HG03064 (cell line): Measurements from ENCODE around the gene UNC13B.
"Not testable (repeated sequence)": the region's sequence is repeated elsewhere in the genome, so short reads cannot be mapped to it uniquely, and the experiment has no call there.

Source experiments
- ATAC-seq: cut with Tn5 transposase; IDR thresholded peaks from one replicate; pipeline ENCODE4 v1.9.1; 2021; ENCODE audit warnings: low read depth; ENCODE audit not compliant: unreplicated experiment

The UNC13B gene

GRCh38 chr9:35211854-35212253, 50.0 kb downstream of the UNC13B start:
- no peak for ATAC-seq

GRCh38 chr9:35220659-35221338, 59.0 kb downstream of the UNC13B start:
- no peak for ATAC-seq

GRCh38 chr9:35225677-35226076, 63.9 kb downstream of the UNC13B start:
- ATAC-seq, result no peak

- ATAC-seq, result no peak
Observed at GRCh38 chr9:35226651-35227050, 64.8 kb downstream of the UNC13B start.

- no peak for ATAC-seq
Observed at GRCh38 chr9:35227284-35227683, 65.5 kb downstream of the UNC13B start.

- no peak for ATAC-seq
Observed at GRCh38 chr9:35229066-35229778, 67.4 kb downstream of the UNC13B start.

DNA sequence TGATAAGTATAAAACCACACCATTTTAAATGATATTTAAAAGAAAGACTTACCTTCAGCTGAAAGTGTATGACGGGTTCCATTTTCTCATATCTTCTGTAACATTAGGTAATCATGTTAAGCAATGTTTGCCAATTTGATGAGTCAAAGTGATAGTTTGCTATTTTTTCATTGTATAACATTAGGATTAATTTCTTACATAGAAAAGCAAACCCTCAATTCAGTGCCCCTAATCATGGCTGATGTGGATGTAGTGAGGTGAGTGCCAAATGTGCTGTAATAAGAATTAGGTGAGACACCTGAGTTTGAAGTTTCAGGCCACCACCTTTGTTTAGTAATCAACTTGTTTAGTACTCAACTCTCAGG, 68.0 kb downstream of the UNC13B start:
- no peak for ATAC-seq

- no peak for ATAC-seq
Observed at GRCh38 chr9:35232867-35233544, 71.2 kb downstream of the UNC13B start.

DNA sequence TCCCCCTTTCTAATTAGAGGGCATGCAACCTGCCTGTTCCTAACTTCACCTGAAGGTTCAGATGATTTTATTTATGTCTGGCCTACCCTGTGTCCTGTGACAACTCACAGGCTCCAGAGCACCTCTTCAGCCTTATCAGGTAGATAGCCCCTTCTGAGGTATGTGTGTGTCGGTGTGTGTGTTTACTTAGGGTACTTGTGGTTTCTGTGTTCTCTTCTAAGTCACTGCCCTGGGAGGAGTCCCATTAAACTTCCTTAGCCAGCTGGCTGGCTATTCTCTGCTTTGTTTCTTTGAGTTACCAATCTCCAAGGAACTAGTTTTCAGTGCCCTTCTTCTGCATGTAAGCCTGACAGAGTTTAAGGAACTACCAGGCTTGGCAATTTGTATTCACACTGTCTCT, 74.9 kb downstream of the UNC13B start:
- no peak for ATAC-seq

- ATAC-seq, result no peak
Observed at GRCh38 chr9:35237311-35237710, 75.5 kb downstream of the UNC13B start.

DNA sequence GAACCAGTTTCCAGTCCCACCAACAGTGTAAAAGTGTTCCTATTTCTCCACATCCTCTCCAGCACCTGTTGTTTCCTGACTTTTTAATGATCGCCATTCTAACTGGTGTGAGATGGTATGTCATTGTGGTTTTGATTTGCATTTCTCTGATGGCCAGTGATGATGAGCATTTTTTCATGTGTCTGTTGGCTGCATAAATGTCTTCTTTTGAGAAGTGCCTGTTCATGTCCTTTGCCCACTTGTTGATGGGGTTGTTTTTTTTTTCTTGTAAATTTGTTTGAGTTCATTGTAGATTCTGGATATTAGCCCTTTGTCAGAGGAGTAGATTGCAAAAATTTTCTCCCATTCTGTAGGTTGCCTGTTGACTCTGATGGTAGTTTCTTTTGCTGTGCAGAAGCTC, 84.1 kb downstream of the UNC13B start:
- not testable (repeated sequence) for ATAC-seq

DNA sequence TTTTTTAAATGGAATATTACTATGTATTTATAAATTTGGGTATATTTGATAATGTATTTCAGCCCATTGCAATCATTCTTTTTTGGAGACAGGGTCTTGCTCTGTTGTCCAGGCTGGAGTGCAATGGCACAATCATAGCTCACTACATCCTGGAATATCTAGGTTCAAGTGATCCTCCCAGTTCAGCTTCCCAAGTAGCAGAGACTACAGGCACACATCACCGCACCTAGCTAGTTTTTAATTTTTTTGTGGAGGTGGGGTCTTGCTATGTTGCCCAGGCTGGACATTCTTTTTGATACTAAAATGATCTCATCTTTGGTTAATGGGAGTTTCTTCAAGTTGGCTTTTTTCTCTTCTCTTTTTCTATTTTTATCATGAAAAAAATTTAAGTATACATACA, 91.3 kb downstream of the UNC13B start:
- ATAC-seq, result no peak

DNA sequence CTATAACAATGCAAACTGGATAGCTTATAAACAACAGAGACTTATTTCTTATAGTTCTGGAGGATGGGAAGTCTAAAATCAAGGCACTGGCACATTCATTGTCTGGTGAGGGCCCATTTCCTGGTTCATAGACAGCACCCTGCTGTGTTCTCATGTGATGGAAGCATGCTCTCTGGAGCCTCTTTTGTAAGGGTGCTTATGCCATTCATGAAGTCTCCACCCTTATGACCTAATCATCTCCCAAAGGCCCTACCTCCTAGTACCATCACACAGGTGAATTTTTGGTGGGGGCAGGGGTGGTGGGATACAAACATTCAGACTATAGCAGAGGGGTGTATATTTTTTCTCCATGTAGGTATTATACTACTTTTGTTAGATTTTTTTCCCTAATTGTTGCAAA, 92.4 kb downstream of the UNC13B start:
- no peak for ATAC-seq

DNA sequence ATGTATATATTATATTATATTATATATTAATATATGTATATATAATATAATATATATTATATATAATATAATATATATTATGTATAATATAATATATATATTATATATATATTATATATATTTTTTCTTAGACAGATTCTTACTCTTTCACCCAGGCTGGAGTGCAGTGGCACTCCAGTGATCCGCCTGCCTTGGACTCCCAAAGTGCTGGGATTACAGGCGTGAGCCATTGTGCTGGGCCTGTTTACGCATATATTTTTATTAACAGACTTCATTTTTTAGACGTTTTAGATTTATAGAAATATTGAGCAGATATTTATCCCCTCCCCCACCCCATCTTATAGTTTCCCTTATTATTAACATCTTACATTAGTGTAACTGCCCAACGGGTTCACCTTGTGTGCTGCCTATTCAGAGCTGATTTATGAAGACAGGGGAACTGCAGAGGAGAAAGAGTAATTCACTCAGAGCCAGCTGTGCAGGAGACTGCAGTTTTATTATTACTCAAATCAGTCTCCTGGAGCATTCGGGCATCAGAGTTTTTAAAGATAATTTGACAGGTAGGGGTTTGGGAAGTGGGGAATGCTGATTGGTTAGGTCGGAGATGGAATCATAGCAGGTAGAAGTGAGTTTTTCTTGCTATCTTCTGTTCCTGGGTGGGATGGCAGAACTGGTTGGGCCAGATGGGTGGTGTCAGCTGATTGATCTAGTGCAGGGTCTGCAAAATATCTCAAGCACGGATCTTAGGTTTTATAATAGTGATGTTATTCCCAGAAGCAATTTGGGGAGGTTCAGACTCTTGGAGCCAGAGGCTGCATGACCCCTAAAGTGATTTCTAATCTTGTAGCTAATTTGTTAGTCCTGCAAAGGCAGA, 93.4 kb downstream of the UNC13B start:
- no peak for ATAC-seq

GRCh38 chr9:35257986-35258659, 96.3 kb downstream of the UNC13B start:
- no peak for ATAC-seq

GRCh38 chr9:35258660-35259474, 97.1 kb downstream of the UNC13B start:
- no peak for ATAC-seq

GRCh38 chr9:35260186-35260585, 98.4 kb downstream of the UNC13B start:
- no peak for ATAC-seq

DNA sequence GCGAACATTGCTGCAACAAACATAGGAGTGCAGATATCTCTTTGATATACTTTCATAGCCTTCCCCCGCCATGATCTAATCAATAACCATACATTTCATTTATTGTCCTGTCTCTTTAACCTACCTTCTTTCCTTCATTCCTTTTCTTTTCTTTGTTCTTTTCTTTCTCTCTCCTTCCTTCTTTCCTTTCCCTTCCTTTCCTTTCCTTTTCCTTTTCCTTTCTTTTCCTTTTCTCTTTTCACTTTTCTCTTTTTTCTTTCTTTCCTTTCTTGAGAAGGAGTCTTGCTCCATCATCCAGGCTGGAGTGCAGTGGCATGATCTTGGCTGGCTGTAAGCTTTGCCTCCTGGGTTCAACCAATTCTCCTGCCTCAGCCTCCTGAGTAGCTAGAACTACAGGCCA, 100.3 kb downstream of the UNC13B start:
- ATAC-seq, result no peak

- no peak for ATAC-seq
Observed at GRCh38 chr9:35267710-35268109, 105.9 kb downstream of the UNC13B start.

GRCh38 chr9:35269919-35270318, 108.1 kb downstream of the UNC13B start:
- ATAC-seq, result no peak
